Mammary epithelial cell (primary cell): ENCODE measurements around the gene TBC1D2B.
"Not testable (repeated sequence)": the region's sequence is repeated elsewhere in the genome, so short reads cannot be mapped to it uniquely, and the experiment has no call there.

Experiments
- CTCF ChIP-seq, 2 donors: IDR thresholded peaks in 1 of 2; conservative IDR thresholded peaks in 1 of 2; 2 replicates each; pipeline ENCODE4 v1.5.1; 2011 to 2012; ENCODE audit warnings: inconsistent platforms in 2 of 2, low read length in 2 of 2, mild to moderate bottlenecking in 2 of 2, control low read depth in 1 of 2, low read depth in 1 of 2; ENCODE audit not compliant: insufficient read depth in 1 of 2; ENCODE audit errors: extremely low read depth in 1 of 2
- EZH2 ChIP-seq: IDR thresholded peaks from 2 replicates; pipeline ENCODE4 v1.6.1; 2012; ENCODE audit warnings: low read length, inconsistent platforms, borderline replicate concordance

- TF ChIP-seq EZH2; CTCF (conservative IDR thresholded peaks at IDR 0.05 in 1 of 2, IDR thresholded peaks at IDR 0.05 in 1 of 2; ENCODE audit: extremely low read depth in 1 of 2, insufficient read depth in 1 of 2, low read depth in 1 of 2, low read length in 2 of 2): not testable (repeated sequence)
Observed at GRCh38 chr15:77950470-77950869, 127.0 kb downstream of the TBC1D2B start.
